Measurements from ENCODE around the gene APOC1. TPM values are rescaled to one million over a fixed set of nuclear protein-coding genes. Genes with fewer than 3 reads are reported as not detected.

Gene APOC1
- polyA plus RNA-seq, 1 of the 3 experiments (the other 2 are of a cell fraction) = 2.7 TPM

GRCh38 chr19:44968670-44969069, 54.3 kb downstream of the APOC1 start:
- H3K36me3 ChIP-seq (replicated peaks in 1 of 2; ENCODE audit: control insufficient read depth in 1 of 2, insufficient read depth in 2 of 2, low read length in 1 of 2) = peaks cover 13 to 30% of the 10 kb centered on the region in 2 experiments
- H3F3A ChIP-seq (replicated peaks; ENCODE audit: insufficient read depth) = peaks cover 2% of the 10 kb centered on the region
- no peaks in the 10 kb centered on the region for H4K20me1 ChIP-seq (ENCODE audit: insufficient read depth)
- POLR2A ChIA-PET = no interaction called here
- TF ChIP-seq REST (IDR thresholded peaks at IDR 0.05; ENCODE audit: low read depth, low read length) (no peak), ELF1 (IDR thresholded peaks at IDR 0.05) (no peak), NFIC (IDR thresholded peaks at IDR 0.05; ENCODE audit: borderline replicate concordance) (no peak), SIN3A (IDR thresholded peaks at IDR 0.05; ENCODE audit: borderline replicate concordance, low read depth, low read length) (no peak), EP300 (IDR thresholded peaks at IDR 0.05; ENCODE audit: borderline replicate concordance in 1 of 2, low read depth in 1 of 2, low read length in 1 of 2) (no peak), GABPA (IDR thresholded peaks at IDR 0.05; ENCODE audit: low read depth) (no peak), USF1 (IDR thresholded peaks at IDR 0.05; ENCODE audit: borderline replicate concordance, low read depth) (no peak), MXI1 (IDR thresholded peaks at IDR 0.05; ENCODE audit: low read depth, low read length) (no peak), JUND (IDR thresholded peaks at IDR 0.05) (no peak), ZBTB33 (IDR thresholded peaks at IDR 0.05; ENCODE audit: borderline replicate concordance, low read depth) (no peak), RXRA (IDR thresholded peaks at IDR 0.05; ENCODE audit: borderline replicate concordance, low read depth) (no peak), EZH2phosphoT487 (IDR thresholded peaks at IDR 0.05; ENCODE audit: borderline replicate concordance, low read depth) (no peak), RAD21 (IDR thresholded peaks at IDR 0.05; ENCODE audit: low read length) (no peak), YY1 (IDR thresholded peaks at IDR 0.05; ENCODE audit: low read depth) (no peak), TAF1 (IDR thresholded peaks at IDR 0.05; ENCODE audit: borderline replicate concordance, low read depth, low read length) (no peak), MAX (IDR thresholded peaks at IDR 0.05; ENCODE audit: low read depth) (no peak), GATA2 (CRISPR knock-in tag; IDR thresholded peaks at IDR 0.05) (no peak), CTCF (IDR thresholded peaks at IDR 0.05) (no peak)
- no peaks in the 10 kb centered on the region for H3K27me3 ChIP-seq (ENCODE audit: insufficient read depth)
- no peaks in the 10 kb centered on the region for H3K9me2 ChIP-seq
- DNase-seq = no peak
- no peak overlapping the region for H3K4me2 ChIP-seq
- WGBS (ENCODE audit: low lambda C conversion rate) = 93% methylated on average over 4 of the region's 4 CpGs
- H3K4me3 ChIP-seq (ENCODE audit: low read depth in 2 of 2, low read length in 1 of 2) = no peak overlapping the region
- H3K27ac ChIP-seq (ENCODE audit: low read depth in 2 of 2, low read length in 1 of 2) = no peak overlapping the region
- peaks cover 12% of the 10 kb centered on the region; the same call in 1 of the 2 replicates for H3K79me2 ChIP-seq (ENCODE audit: insufficient read depth)
- H3K9me3 ChIP-seq = no peaks in the 10 kb centered on the region
- CTCF ChIA-PET = interaction anchor here (0.9 to 1.3 kb wide), 3 partner anchors 8 to 17 kb away, joined by 3 to 5 read pairs (median 3); no protein-coding TSS in a partner anchor
- H3K9ac ChIP-seq = no peak overlapping the region
- no peaks in the 10 kb centered on the region for H3K4me1 ChIP-seq (ENCODE audit: control insufficient read depth in 1 of 2, insufficient read depth in 2 of 2, low read depth in 1 of 2, low read length in 1 of 2)
- no peak overlapping the region for H2AFZ ChIP-seq (ENCODE audit: low read depth)
